H1 (cell line): ENCODE data around the gene UBE2H. TPM values are rescaled to one million over a fixed set of nuclear protein-coding genes. Genes with fewer than 3 reads are reported as not detected.

ENCODE experiments used
- CHD7 ChIP-seq: fragments of 300-600 bp; sonication (generic); IDR thresholded peaks from 2 replicates; pipeline ENCODE4 v1.7.1; 2012; ENCODE audit warnings: low read length, moderate library complexity, mild to moderate bottlenecking, inconsistent platforms; ENCODE audit not compliant: insufficient replicate concordance
- NANOG ChIP-seq: IDR thresholded peaks from 2 replicates; pipeline ENCODE4 v1.6.1; 2011; ENCODE audit warnings: low read length, low read depth, mild to moderate bottlenecking, inconsistent platforms; ENCODE audit not compliant: insufficient read depth, poor library complexity, severe bottlenecking
- RAD21 ChIP-seq, 2 experiments: IDR thresholded peaks in 1 of 2; conservative IDR thresholded peaks in 1 of 2; 2 replicates each; pipeline ENCODE4 v1.6.1; 2011; ENCODE audit warnings: low read depth in 2 of 2, low read length in 2 of 2, improper control_type of control experiment in 1 of 2, inconsistent platforms in 1 of 2, mild to moderate bottlenecking in 1 of 2, moderate library complexity in 1 of 2
- ZNF274 ChIP-seq: IDR thresholded peaks from 2 replicates; pipeline ENCODE4 v1.7.0; 2012; ENCODE audit warnings: low read length, borderline replicate concordance; ENCODE audit errors: extremely low read depth
- polyA plus RNA-seq, 7 experiments: library from polyadenylated mRNA; depleted of rRNA in 3 of 7; stranded (reverse) in 5 of 7; unstranded in 2 of 7; fragments of >200 nt in 5 of 7; fragments of 200-250 nt in 2 of 7; gene quantifications; 1 replicate in 5 of 7; 2 replicates in 1 of 7; 4 replicates in 1 of 7; pipeline versions ENCODE4 v1.2.1 to v1.2.3, GENCODE V29; 2011 to 2013; ENCODE audit warnings: missing spikeins in 2 of 7, mixed read lengths in 2 of 7
- total RNA-seq: library from RNA; stranded (reverse); fragmentation: NEBNext Ultra II Directional; extraction: Animal tissue kit (Norgen Biotek cat#: 25700); gene quantifications from 2 replicates; pipeline ENCODE4 v1.2.1, GENCODE V29; 2021

UBE2H gene
- total and polyA plus RNA-seq, 2 of the 8 experiments (the other 6 are each of a cell fraction or from before 2014, with no cell fraction given) = 30.6 to 62.2 TPM

- no peak for TF ChIP-seq CHD7
- TF ChIP-seq RAD21 (IDR thresholded peaks at IDR 0.05 in 1 of 2, conservative IDR thresholded peaks at IDR 0.05 in 1 of 2; ENCODE audit: low read depth in 2 of 2, low read length in 2 of 2) = no peak
- TF ChIP-seq NANOG = no peak
- TF ChIP-seq ZNF274 = no peak
Measured at GRCh38 chr7:129877146-129877792, 75.5 kb downstream of the UBE2H start (continued).
